Cortex of kidney (tissue), 1 donor: ENCODE measurements around the gene PCSK6.
"Not testable (repeated sequence)": the region's sequence is repeated elsewhere in the genome, so short reads cannot be mapped to it uniquely, and the experiment has no call there.

Experiments used
- DNase-seq: peaks from one replicate; lab custom pipeline; 2025; lab: John Stamatoyannopoulos, UW

PCSK6 gene

GRCh38 chr15:101482526-101483371, 6.8 kb downstream of the PCSK6 start:
- DNase-seq: no peak

- no peak for DNase-seq
Observed at GRCh38 chr15:101481917-101482525, 7.5 kb downstream of the PCSK6 start.

- no peak for DNase-seq
Observed at GRCh38 chr15:101481381-101481705, 8.2 kb downstream of the PCSK6 start.

- DNase-seq: no peak
Observed at GRCh38 chr15:101480613-101481380, 8.7 kb downstream of the PCSK6 start.

GRCh38 chr15:101479851-101480612, 9.5 kb downstream of the PCSK6 start:
- no peak for DNase-seq

- DNase-seq: no peak
Observed at GRCh38 chr15:101479342-101479845, 10.1 kb downstream of the PCSK6 start.

GRCh38 chr15:101478701-101479341, 10.7 kb downstream of the PCSK6 start:
- DNase-seq: no peak

GRCh38 chr15:101477851-101478362, 11.6 kb downstream of the PCSK6 start:
- no peak for DNase-seq

GRCh38 chr15:101476756-101477155, 12.8 kb downstream of the PCSK6 start:
- no peak for DNase-seq

GRCh38 chr15:101474983-101475382, 14.5 kb downstream of the PCSK6 start:
- DNase-seq: no peak

- no peak for DNase-seq
Observed at GRCh38 chr15:101474233-101474632, 15.3 kb downstream of the PCSK6 start.

- no peak for DNase-seq
Observed at GRCh38 chr15:101472033-101472432, 17.5 kb downstream of the PCSK6 start.

- DNase-seq: no peak
Observed at GRCh38 chr15:101470548-101471239, 18.8 kb downstream of the PCSK6 start.

GRCh38 chr15:101469520-101470288, 19.8 kb downstream of the PCSK6 start:
- no peak for DNase-seq

- no peak for DNase-seq
Observed at GRCh38 chr15:101466188-101466587, 23.3 kb downstream of the PCSK6 start.

- DNase-seq: no peak
Observed at GRCh38 chr15:101464999-101465669, 24.4 kb downstream of the PCSK6 start.

- DNase-seq: no peak
Observed at GRCh38 chr15:101464256-101464998, 25.1 kb downstream of the PCSK6 start.

- DNase-seq: not testable (repeated sequence)
Observed at GRCh38 chr15:101463696-101464095, 25.8 kb downstream of the PCSK6 start.
